GM12864 (cell line): ENCODE data around the gene IQGAP2.
A peak's percentile ranks its signal among the peaks of the same experiment; 100 is the strongest.

Experiments
- DNase-seq: peaks from one replicate; pipeline ENCODE4 v3.0.0-alpha.2; 2011; ENCODE audit warnings: low read depth
- H3K4me3 ChIP-seq: 2 replicates; pipeline ENCODE4 v1.5.1; 2011; ENCODE audit warnings: mild to moderate bottlenecking, low read depth, low read length, control low read depth
- TF ChIP-seq, protein P1 (sequence below): IDR thresholded peaks from 2 replicates; pipeline ENCODE4 v1.5.1; 2011; ENCODE audit warnings: low read depth, mild to moderate bottlenecking, moderate library complexity, low read length, control low read depth, inconsistent platforms; ENCODE audit errors: missing control alignments

The IQGAP2 gene

DNA sequence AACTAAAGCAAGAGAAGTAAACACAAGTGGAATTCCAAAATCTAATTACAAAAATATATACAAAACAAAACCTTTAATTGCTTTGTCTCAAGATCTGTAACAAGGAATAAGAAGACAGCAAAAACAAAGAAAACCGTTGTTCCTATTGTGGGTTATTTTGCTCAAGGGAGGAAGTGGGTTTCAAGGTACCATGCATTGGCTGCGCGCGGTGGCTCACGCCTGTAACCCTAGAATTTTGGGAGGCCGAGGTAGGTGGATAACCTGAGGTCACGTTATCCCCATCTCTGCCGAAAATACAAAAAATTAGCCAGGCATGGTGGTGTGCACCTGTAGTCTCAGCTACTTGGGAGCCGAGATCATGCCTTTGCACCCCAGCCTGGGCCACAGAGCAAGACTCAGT is 12.1 kb upstream of the IQGAP2 start:
- no peak for DNase-seq
- no peak overlapping the region for H3K4me3 ChIP-seq
- TF ChIP-seq, protein P1, sequence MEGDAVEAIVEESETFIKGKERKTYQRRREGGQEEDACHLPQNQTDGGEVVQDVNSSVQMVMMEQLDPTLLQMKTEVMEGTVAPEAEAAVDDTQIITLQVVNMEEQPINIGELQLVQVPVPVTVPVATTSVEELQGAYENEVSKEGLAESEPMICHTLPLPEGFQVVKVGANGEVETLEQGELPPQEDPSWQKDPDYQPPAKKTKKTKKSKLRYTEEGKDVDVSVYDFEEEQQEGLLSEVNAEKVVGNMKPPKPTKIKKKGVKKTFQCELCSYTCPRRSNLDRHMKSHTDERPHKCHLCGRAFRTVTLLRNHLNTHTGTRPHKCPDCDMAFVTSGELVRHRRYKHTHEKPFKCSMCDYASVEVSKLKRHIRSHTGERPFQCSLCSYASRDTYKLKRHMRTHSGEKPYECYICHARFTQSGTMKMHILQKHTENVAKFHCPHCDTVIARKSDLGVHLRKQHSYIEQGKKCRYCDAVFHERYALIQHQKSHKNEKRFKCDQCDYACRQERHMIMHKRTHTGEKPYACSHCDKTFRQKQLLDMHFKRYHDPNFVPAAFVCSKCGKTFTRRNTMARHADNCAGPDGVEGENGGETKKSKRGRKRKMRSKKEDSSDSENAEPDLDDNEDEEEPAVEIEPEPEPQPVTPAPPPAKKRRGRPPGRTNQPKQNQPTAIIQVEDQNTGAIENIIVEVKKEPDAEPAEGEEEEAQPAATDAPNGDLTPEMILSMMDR: no peak

DNA sequence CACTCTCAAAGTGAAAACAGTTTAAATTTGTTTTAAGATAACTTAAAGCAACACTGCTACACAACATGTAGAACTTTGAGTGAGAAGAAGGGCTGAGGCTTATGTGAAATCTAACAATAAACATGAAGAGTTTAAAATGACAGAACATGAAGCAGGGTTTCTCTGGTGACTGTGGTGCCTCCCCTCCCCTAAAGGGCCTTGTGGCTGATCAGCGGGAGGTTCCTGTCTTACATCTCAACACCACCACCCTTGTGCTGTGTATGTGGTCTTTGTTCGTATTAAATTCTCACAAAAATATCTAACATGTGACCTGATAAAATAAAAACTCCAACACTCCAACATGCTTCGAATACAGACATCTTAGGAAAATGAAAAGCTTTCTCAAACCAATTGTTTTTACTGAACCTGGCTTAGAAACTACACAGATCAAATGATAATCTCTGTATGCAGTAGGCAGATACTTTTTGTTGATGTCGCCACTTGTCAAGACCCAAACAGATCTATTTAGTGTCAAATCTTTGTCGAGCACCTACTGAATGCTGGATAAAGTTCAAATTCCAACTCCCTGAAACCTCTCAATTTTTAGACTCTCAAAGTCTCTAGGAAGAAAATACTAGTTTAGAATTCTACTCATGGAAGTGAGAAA is 9.9 kb upstream of the IQGAP2 start:
- TF ChIP-seq, protein P1: no peak
- no peak for DNase-seq
- H3K4me3 ChIP-seq: no peak overlapping the region

DNA sequence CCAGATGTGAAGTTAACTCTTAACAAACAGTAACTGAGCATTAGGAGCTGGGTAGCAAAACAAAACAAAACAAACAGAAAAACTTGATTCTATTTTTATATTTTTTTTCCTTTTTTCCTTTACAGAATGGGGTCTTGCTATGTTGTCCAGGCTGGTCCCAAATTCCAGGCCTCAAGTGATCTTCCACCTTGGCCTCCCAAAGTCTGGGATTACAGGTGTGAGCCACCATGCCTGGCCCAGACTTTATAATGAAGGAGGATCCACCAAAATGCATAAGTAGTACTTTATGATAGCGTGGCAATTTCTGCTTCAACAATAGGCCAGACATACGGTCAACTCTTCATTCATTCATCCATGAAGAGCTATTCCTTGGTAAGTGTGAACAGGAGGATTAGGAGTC is 5.9 kb upstream of the IQGAP2 start:
- TF ChIP-seq, protein P1: no peak
- no peak for DNase-seq
- H3K4me3 ChIP-seq: no peak overlapping the region

DNA sequence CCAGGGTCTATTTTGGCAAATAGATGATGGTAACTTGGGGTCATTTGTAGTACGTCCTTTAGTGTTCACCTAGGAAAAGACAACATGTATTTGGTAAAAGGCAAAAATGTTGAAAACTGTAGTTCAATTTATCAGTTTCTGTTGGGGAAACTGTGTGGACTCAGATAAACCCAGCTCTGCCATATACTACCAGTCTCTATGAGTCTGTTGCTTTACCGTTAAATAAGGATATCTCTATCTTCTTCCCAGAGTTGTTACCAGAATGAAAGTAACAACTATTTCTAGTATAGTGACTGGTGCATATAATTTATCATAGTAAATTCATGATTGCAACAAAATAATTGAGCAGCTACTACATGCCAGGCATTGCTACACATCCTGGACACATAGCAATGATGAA is 3.8 kb upstream of the IQGAP2 start:
- no peak overlapping the region for H3K4me3 ChIP-seq
- no peak for DNase-seq
- TF ChIP-seq, protein P1: no peak

DNA sequence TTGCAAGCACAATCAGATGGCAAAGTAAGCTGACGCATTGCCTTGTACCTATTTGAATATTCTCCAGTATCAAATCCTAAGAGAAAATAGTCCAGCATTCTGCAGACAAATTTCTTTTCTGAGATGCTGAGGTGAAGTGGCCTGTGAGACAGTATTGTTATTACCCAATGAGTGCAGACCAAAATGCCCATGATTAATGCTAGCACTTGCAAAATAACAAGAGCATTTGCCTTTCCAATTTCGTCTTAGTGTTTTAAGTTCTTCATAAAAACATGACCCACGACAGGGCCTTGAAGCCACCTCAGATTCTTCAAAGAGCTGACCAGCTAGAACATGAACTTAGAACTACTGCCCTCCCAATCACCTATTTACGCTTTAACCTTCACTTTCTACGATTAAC is 2.6 kb upstream of the IQGAP2 start:
- TF ChIP-seq, protein P1: no peak
- no peak overlapping the region for H3K4me3 ChIP-seq
- no peak for DNase-seq

DNA sequence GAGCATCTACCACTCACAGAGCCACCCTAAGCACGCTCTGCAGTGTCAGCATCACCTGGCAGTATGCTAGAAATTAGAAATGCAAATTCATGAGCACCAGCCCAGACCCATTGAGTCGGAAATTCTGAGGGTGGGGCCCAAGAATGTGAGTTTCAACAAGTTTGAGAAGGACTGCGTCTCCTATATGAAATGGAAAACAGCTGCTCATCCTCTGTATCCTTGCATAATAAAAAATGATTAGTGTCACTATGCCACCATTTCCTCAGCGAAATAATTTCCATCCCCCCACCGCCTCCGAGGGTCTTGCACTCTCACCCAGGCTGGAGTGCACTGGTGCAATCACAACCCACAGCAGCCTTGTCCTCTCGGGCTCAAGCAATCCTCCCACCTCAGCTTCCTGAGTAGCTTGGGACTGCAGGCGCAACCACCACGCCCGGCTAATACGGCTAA is 1.3 kb upstream of the IQGAP2 start:
- peak overlapping the region; percentile 84 for H3K4me3 ChIP-seq
- TF ChIP-seq, protein P1: no peak
- peak; percentile 68 for DNase-seq

DNA sequence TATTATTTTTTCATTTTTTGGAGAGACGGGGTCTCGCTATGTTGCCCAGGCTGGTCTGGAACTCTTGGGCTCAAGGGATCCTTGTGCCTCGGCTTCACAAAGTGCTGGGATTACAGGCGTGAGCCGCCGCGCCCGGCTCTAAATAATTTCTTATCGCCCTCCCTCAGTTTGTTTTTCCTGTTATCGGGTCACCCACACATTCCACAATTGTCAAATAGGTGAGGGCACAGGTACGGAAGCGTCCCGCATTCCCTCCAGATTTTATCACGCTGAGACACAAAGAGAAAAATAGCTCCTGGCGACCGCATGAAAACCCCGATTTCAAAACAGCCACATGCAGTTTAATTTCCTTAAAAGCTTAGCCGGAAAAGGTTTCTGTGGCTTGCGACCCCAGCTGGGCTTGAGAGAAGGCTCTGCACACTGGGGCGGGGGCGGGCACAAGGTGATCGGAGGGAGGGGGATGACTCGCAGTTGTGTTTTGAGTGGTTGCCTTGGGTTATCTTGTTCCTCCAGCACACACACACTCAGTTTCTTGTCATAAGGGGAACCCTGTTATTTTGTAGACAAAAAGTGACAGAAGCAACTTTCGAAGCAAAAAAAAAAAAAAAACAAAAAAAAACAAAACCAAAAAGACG is 717 bp upstream of the IQGAP2 start:
- peak; percentile 93 for DNase-seq
- TF ChIP-seq, protein P1: no peak
- peak overlapping the region; percentile 84 for H3K4me3 ChIP-seq
